ENCODE data around the gene TAF4.

The TAF4 gene

GRCh38 chr20:62053465-62054196 is 12.1 kb downstream of the TAF4 start:
- H3K9me3 Mint-ChIP-seq, result no peaks in the 10 kb centered on the region
- peaks cover 70% of the 10 kb centered on the region for H3K4me1 Mint-ChIP-seq
- DNase-seq (ENCODE audit: low spot score in 2 of 2) (no peak), ATAC-seq (no peak)
- no peaks in the 10 kb centered on the region for H3K36me3 Mint-ChIP-seq
- H3K4me3 Mint-ChIP-seq, result no peak overlapping the region
- peak overlapping the region; percentile 80 for H3K27ac Mint-ChIP-seq

GRCh38 chr20:62052842-62053464 is 12.7 kb downstream of the TAF4 start:
- peak overlapping the region; percentile 80 for H3K27ac Mint-ChIP-seq
- no peaks in the 10 kb centered on the region for H3K36me3 Mint-ChIP-seq
- no peak overlapping the region for H3K4me3 Mint-ChIP-seq
- DNase-seq (ENCODE audit: low spot score in 2 of 2), result no peak
- H3K9me3 Mint-ChIP-seq, result no peaks in the 10 kb centered on the region
- peaks cover 70% of the 10 kb centered on the region for H3K4me1 Mint-ChIP-seq
- ATAC-seq, result no peak

DNA sequence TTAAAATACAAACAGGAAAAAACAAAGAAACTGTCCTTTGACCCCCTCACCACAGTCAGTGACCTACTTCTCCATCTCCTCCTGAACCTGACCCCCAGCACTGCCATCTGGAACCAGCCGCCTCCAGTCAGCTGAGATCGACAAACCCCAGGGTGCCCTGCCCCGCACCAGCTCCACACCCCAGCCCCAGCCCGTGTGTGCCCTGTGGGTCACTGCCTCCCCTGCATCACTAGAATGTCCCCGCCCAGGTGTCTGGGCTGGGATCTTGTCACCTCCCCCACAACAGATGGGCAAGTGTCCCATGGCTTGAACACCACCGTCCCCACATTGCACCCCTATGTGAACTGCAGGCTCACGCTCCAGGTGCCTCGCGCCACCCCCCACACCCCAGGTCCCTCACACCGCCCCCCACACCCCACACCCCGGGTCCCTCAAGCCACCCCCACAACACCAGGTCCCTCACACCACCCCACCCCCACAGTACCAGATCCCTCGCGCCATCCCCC is 13.3 kb downstream of the TAF4 start:
- Mint-ChIP-seq H3K27ac (peak overlapping the region; percentile 80), H3K9me3 (no peaks in the 10 kb centered on the region), H3K4me1 (peaks cover 72% of the 10 kb centered on the region), H3K36me3 (no peaks in the 10 kb centered on the region), H3K4me3 (no peak overlapping the region)
- DNase-seq (ENCODE audit: low spot score in 2 of 2), result no peak
- ATAC-seq, result no peak

DNA sequence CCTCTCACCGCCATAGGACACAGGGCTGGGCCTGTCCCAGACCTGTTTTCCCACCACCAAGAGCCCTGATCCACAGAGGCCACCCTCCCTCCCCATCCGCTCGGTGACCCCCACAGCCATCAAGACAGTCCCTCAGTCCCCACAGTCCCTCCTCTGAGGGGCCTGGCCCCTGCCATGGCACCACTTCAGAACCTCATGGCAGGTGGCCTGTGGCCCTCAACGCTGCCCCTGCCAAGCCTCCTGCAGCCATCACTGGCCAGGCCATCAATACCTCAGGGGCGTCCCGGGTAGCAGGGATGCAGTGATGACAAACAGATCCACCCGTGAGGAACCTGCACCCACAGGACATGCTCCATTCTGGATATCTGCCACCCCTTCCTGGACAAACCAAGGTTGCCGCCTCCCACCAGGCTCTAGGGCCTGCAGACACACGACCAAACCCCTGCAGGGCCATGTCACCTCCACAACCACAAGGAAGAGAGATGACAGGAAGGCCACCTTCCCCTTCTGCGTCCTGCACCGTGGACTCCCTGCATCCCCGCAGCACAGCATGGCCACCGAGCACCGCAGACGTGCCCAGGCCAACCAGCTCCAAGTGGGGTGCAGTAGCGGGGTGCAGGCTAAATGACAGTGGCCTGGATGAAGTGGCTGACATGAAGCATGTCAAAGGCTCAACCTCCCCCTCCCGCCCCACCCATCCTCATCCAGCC is 14.0 kb downstream of the TAF4 start:
- Mint-ChIP-seq H3K4me1 (peaks cover 74% of the 10 kb centered on the region), H3K9me3 (no peaks in the 10 kb centered on the region), H3K4me3 (no peak overlapping the region), H3K27ac (peak overlapping the region; percentile 80), H3K36me3 (no peaks in the 10 kb centered on the region)
- ATAC-seq, result no peak
- DNase-seq (ENCODE audit: low spot score in 2 of 2), result no peak

GRCh38 chr20:62051144-62051543 is 14.5 kb downstream of the TAF4 start:
- Mint-ChIP-seq H3K9me3 (no peaks in the 10 kb centered on the region), H3K4me1 (peaks cover 79% of the 10 kb centered on the region), H3K36me3 (no peaks in the 10 kb centered on the region), H3K27ac (peak overlapping the region; percentile 80), H3K4me3 (no peak overlapping the region)
- ATAC-seq, result no peak
- DNase-seq (ENCODE audit: low spot score in 2 of 2), result no peak

DNA sequence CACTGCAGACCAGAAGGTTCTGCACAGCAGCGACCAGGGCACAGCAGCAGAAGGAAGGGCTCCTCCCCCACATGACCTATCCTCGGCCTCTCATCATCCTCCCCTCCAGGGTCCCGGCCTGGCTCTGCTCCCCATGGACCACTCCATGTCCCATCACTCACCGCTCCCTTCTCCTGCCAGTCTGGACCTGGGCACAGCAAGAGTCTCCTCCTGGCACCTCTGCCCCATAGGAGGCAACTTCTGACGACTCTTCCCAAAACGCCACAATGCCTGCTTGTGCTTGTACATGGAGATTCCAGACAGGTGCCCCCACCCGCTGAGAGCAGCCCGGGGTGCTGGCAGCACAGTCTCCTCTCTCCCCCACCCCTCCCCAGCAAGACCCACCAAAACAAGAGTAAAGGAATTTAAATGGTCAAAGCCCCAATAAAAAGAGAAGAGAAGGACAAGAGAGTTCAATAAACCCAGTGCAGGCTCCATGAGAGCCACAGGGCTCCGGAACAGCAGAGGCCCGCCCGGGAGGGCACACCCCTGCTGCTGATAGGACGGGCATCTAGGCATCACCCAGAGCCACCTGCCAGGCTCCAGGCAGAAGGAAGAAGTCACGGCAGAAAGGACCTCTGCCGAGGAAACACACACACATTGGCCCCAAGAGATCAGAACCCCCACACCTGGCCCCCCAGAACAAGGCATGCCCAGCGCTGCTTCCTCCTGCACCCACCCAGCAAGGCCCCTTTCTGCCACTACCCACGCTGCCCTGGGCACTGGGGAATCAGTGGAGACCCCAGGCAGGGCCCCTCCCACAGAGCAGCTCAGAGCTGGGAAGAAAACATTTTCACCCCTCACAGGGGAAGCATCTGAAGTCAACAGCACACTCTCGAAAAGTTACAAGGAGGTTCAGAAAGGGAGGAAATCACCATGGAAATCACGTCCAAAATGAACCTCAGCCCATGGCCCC is 15.2 kb downstream of the TAF4 start:
- ATAC-seq, result no peak
- DNase-seq (ENCODE audit: low spot score in 2 of 2), result no peak
- H3K9me3 Mint-ChIP-seq, result no peaks in the 10 kb centered on the region
- peak overlapping the region; percentile 80 for H3K27ac Mint-ChIP-seq
- no peak overlapping the region for H3K4me3 Mint-ChIP-seq
- H3K4me1 Mint-ChIP-seq, result peaks cover 80% of the 10 kb centered on the region
- no peaks in the 10 kb centered on the region for H3K36me3 Mint-ChIP-seq

DNA sequence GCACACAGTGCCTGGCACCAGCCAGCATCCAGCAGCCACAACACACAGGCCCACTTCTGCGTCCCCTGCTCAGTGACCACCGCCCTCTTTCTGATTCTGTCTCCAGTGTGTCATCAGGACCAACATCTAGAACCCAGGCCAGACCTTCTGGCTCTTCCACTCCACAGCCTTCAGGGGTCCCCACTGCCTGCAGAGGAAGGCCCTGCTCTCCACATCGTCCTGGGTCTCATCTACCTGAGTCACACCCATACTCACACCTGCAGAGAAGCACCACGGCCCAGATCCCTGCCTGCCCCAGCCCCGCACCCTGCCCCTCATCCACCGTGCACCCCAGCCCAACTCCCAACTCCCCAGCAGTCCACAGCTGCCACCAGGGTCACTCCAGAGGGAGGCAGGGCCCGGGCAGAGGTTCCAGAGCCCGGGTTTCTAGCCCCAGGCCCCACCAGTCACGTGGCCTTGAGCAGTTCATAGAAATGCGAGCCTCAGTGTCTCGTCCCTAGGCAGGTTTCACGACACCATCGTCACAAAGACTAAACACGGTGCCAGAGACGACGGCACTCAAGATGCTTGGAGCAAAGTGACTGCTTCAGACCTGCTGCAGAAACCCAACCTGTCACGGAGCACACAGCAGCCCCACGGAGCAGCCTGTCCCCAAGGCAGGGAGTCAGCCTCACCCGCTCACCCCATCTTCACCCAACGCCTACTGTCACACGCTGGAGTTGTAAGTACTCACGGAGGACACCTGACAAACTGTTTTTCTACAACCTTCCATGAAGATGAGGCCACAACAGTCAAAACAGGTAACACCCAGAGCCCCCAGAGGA is 16.1 kb downstream of the TAF4 start:
- H3K9me3 Mint-ChIP-seq, result no peaks in the 10 kb centered on the region
- H3K4me3 Mint-ChIP-seq, result no peak overlapping the region
- no peaks in the 10 kb centered on the region for H3K36me3 Mint-ChIP-seq
- peak overlapping the region; percentile 80 for H3K27ac Mint-ChIP-seq
- H3K4me1 Mint-ChIP-seq, result peaks cover 72% of the 10 kb centered on the region
- DNase-seq (ENCODE audit: low spot score in 2 of 2) (no peak), ATAC-seq (no peak)

DNA sequence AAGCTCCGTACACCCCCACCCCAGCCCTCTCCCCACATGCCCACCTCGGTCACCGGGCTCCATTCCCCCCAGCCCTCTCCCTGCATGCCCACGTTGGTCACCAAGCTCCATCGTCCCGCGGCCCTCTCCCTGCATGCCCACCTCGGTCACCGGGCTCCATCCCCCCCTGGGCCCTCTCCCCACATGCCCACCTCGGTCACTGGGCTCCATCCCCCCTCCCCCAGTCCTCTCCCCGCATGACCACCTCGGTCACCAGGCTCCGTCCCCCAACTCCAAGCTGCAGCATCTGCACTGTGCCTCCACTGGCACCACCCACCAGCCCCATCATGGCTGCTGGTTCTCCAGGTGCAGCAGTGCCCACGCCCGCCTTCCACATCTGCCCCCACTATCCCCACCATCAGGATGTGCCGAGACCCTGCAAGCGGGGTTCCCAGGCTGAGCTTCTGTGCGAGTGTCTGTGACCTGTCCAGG is 16.8 kb downstream of the TAF4 start:
- peaks cover 65% of the 10 kb centered on the region for H3K4me1 Mint-ChIP-seq
- H3K27ac Mint-ChIP-seq, result peak overlapping the region; percentile 32

DNA sequence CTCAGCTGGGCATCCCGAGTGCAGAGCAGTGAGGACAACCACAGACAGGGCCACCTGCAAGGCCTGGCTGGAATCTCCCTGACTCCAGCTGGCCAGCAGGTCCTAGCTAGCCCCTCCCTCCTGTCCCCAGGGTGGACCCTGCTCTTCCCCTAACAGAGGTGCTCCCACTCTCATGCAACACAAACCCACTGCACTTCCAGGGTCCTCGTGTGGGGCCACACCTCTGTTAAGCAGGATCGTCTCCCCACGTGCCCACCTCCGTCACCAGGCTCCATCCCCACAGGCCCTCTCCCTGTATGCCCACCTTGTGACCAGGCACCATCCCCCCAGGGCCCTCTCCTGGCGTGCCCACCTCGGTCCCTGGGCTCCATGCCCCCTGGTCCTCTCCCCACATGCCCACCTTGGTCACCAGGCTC is 17.3 kb downstream of the TAF4 start:
- H3K9me3 Mint-ChIP-seq, result no peaks in the 10 kb centered on the region
- peaks cover 69% of the 10 kb centered on the region for H3K4me1 Mint-ChIP-seq

More for the DNA sequence above, 16.8 kb downstream of the TAF4 start:
- no peaks in the 10 kb centered on the region for H3K9me3 Mint-ChIP-seq
- H3K36me3 Mint-ChIP-seq, result no peaks in the 10 kb centered on the region
- ATAC-seq (no peak), DNase-seq (ENCODE audit: low spot score in 2 of 2) (no peak)
- no peak overlapping the region for H3K4me3 Mint-ChIP-seq

GRCh38 chr20:62047666-62048345 is 17.9 kb downstream of the TAF4 start:
- Mint-ChIP-seq H3K36me3 (no peaks in the 10 kb centered on the region), H3K27ac (no peak overlapping the region), H3K9me3 (no peaks in the 10 kb centered on the region), H3K4me1 (peaks cover 65% of the 10 kb centered on the region), H3K4me3 (no peak overlapping the region)
- ATAC-seq, result no peak
- no peak for DNase-seq (ENCODE audit: low spot score in 2 of 2)

More for the DNA sequence above, 17.3 kb downstream of the TAF4 start:
- Mint-ChIP-seq H3K36me3 (no peaks in the 10 kb centered on the region), H3K27ac (peak overlapping the region; percentile 32), H3K4me3 (no peak overlapping the region)
- no peak for ATAC-seq
- no peak for DNase-seq (ENCODE audit: low spot score in 2 of 2)

DNA sequence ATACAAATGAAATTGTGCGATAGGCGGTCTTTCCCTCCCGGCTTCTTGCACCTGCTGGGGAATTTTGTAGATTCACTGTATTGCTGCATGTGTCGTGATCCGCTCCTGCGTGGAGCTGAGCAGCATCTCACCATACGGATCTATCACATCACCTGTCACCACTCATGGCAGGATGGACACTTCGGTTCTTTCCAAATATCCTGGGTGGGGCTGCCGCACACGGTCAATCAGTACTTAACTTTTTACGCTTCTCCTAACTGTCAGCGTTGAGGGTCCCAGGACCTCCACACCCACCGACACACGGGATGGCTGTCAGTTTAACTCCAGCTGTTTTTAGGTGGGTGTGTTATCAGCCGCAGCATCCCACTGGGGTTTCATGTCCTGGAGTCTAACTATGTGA is 19.2 kb downstream of the TAF4 start:
- Mint-ChIP-seq H3K36me3 (no peaks in the 10 kb centered on the region), H3K4me3 (no peak overlapping the region), H3K4me1 (peaks cover 63% of the 10 kb centered on the region), H3K9me3 (no peaks in the 10 kb centered on the region), H3K27ac (no peak overlapping the region)
- DNase-seq (ENCODE audit: low spot score in 2 of 2) (no peak), ATAC-seq (no peak)

GRCh38 chr20:62045529-62046285 is 20.0 kb downstream of the TAF4 start:
- no peaks in the 10 kb centered on the region for H3K9me3 Mint-ChIP-seq
- no peaks in the 10 kb centered on the region for H3K36me3 Mint-ChIP-seq

GRCh38 chr20:62045118-62045517 is 20.6 kb downstream of the TAF4 start:
- ATAC-seq (no peak), DNase-seq (ENCODE audit: low spot score in 2 of 2) (no peak)
- H3K4me3 Mint-ChIP-seq, result no peak overlapping the region
- no peaks in the 10 kb centered on the region for H3K9me3 Mint-ChIP-seq
- H3K36me3 Mint-ChIP-seq, result no peaks in the 10 kb centered on the region
- peaks cover 62% of the 10 kb centered on the region for H3K4me1 Mint-ChIP-seq
- H3K27ac Mint-ChIP-seq, result no peak overlapping the region

More at GRCh38 chr20:62045529-62046285, 20.0 kb downstream of the TAF4 start:
- ATAC-seq, result no peak
- no peak overlapping the region for H3K27ac Mint-ChIP-seq
- H3K4me1 Mint-ChIP-seq, result peaks cover 62% of the 10 kb centered on the region
- no peak for DNase-seq (ENCODE audit: low spot score in 2 of 2)
- no peak overlapping the region for H3K4me3 Mint-ChIP-seq
